OCI-LY1 (cell line): ENCODE measurements around the gene PCBP3.

Experiments
- H2AFZ ChIP-seq: fragments of 200-600 bp; sonication (generic), shearing (Covaris generic); 2 replicates; pipeline ENCODE4 v1.6.0; 2014; ENCODE audit warnings: antibody characterized with exemption, mild to moderate bottlenecking, low read length
- H3F3A ChIP-seq: fragments of 200-600 bp; sonication (generic), shearing (Covaris generic); 2 replicates; pipeline ENCODE4 v1.6.0; 2014; ENCODE audit warnings: mild to moderate bottlenecking, antibody characterized with exemption, low read length, moderate library complexity; ENCODE audit not compliant: insufficient read depth
- H3K27ac ChIP-seq: fragments of 200-600 bp; sonication (generic); 2 replicates; pipeline ENCODE4 v1.5.1; 2014; ENCODE audit warnings: low read length, mixed run types, mild to moderate bottlenecking, low read depth; ENCODE audit not compliant: poor library complexity, severe bottlenecking
- H3K27me3 ChIP-seq: fragments of 200-600 bp; sonication (generic); 2 replicates; pipeline ENCODE4 v1.6.0; 2014; ENCODE audit warnings: antibody characterized with exemption, mild to moderate bottlenecking, low read length, moderate library complexity; ENCODE audit not compliant: insufficient read depth
- H3K36me3 ChIP-seq: fragments of 200-600 bp; sonication (generic); 2 replicates; pipeline ENCODE4 v1.6.1; 2014; ENCODE audit warnings: mild to moderate bottlenecking, antibody characterized with exemption, low read length, moderate library complexity, mixed read lengths; ENCODE audit not compliant: insufficient read depth
- H3K4me1 ChIP-seq: fragments of 200-600 bp; sonication (generic); 2 replicates; pipeline ENCODE4 v1.5.1; 2014; ENCODE audit warnings: mild to moderate bottlenecking, low read length, moderate library complexity; ENCODE audit not compliant: insufficient read depth, severe bottlenecking
- H3K4me2 ChIP-seq: fragments of 200-600 bp; sonication (generic), shearing (Covaris generic); 2 replicates; pipeline ENCODE4 v1.6.1; 2014; ENCODE audit warnings: low read length
- H3K4me3 ChIP-seq: fragments of 200-600 bp; sonication (generic); 2 replicates; pipeline ENCODE4 v1.5.1; 2014; ENCODE audit warnings: low read length, low read depth, mild to moderate bottlenecking, mixed read lengths; ENCODE audit not compliant: poor library complexity, severe bottlenecking
- H3K79me2 ChIP-seq: fragments of 200-600 bp; shearing (Covaris generic); 2 replicates; pipeline ENCODE4 v1.6.1; 2016; ENCODE audit warnings: mixed run types, low read length, mixed read lengths; ENCODE audit not compliant: insufficient read depth
- H3K9ac ChIP-seq: fragments of 200-600 bp; sonication (generic), shearing (Covaris generic); 2 replicates; pipeline ENCODE4 v1.6.1; 2014; ENCODE audit warnings: mild to moderate bottlenecking, low read length, mixed read lengths
- H3K9me2 ChIP-seq: fragments of 200-600 bp; sonication (generic), shearing (Covaris generic); 2 replicates; pipeline ENCODE4 v1.6.1; 2014; ENCODE audit warnings: low read depth, mild to moderate bottlenecking, low read length, mixed read lengths
- H3K9me3 ChIP-seq: fragments of 200-600 bp; shearing (Covaris generic); 2 replicates; pipeline ENCODE4 v1.6.1; 2014; ENCODE audit warnings: low read length, mixed read lengths
- H4K20me1 ChIP-seq: fragments of 200-600 bp; sonication (generic), shearing (Covaris generic); 2 replicates; pipeline ENCODE4 v1.6.0; 2016; ENCODE audit warnings: mild to moderate bottlenecking, low read length; ENCODE audit not compliant: insufficient read depth
- EZH2 ChIP-seq: fragments of 200-600 bp; sonication (generic), shearing (Covaris generic); IDR thresholded peaks from 2 replicates; pipeline ENCODE4 v1.8.0; 2017; ENCODE audit warnings: borderline replicate concordance, mixed run types, mild to moderate bottlenecking, antibody characterized with exemption, low read length, moderate library complexity, mixed read lengths
- TF ChIP-seq, protein P1 (sequence below): fragments of 200-600 bp; sonication (generic), shearing (Covaris generic); IDR thresholded peaks from 2 replicates; pipeline ENCODE4 v1.5.1; 2017; ENCODE audit warnings: mild to moderate bottlenecking, antibody characterized with exemption, low read length, moderate library complexity, mixed read lengths

The PCBP3 gene

DNA sequence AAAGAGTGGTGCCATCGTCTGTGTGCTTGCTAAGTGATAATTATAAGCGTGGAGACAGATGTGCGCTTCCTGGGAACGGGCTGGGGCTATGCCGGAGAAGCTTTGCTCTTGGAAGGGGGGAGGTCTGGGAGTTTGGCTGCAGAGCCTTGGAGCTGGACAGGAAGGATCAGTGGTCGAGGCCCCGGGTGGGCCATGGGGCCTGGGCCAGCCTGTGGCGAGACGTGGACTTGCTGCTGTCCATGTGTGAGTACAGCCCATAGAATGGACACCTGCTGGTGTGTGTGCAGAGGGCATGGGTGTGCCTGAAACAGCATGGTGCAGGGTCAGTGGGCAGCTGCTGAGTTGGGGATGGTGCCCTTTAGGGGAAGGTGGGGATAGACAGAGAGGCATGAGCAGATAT lies 121.3 kb downstream of the PCBP3 start:
- Histone ChIP-seq H3K27ac (no peak overlapping the region), H3K79me2 (no peaks in the 10 kb centered on the region), H4K20me1 (no peaks in the 10 kb centered on the region), H3K9ac (no peak overlapping the region), H3K4me3 (no peak overlapping the region), H2AFZ (no peak overlapping the region), H3K4me1 (no peaks in the 10 kb centered on the region), H3K9me2 (no peaks in the 10 kb centered on the region), H3K9me3 (no peaks in the 10 kb centered on the region), H3K36me3 (no peaks in the 10 kb centered on the region), H3K27me3 (0 out of 2 replicates have a peak, but pooled peaks cover 3% of the 10 kb centered on the region), H3K4me2 (no peak overlapping the region), H3F3A (no peaks in the 10 kb centered on the region)
- TF ChIP-seq, protein P1, sequence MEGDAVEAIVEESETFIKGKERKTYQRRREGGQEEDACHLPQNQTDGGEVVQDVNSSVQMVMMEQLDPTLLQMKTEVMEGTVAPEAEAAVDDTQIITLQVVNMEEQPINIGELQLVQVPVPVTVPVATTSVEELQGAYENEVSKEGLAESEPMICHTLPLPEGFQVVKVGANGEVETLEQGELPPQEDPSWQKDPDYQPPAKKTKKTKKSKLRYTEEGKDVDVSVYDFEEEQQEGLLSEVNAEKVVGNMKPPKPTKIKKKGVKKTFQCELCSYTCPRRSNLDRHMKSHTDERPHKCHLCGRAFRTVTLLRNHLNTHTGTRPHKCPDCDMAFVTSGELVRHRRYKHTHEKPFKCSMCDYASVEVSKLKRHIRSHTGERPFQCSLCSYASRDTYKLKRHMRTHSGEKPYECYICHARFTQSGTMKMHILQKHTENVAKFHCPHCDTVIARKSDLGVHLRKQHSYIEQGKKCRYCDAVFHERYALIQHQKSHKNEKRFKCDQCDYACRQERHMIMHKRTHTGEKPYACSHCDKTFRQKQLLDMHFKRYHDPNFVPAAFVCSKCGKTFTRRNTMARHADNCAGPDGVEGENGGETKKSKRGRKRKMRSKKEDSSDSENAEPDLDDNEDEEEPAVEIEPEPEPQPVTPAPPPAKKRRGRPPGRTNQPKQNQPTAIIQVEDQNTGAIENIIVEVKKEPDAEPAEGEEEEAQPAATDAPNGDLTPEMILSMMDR = no peak
- TF ChIP-seq EZH2 = no peak

- Histone ChIP-seq H3K79me2 (no peaks in the 10 kb centered on the region), H3K9me2 (no peaks in the 10 kb centered on the region), H3K4me1 (no peaks in the 10 kb centered on the region), H3K36me3 (no peaks in the 10 kb centered on the region), H3F3A (no peaks in the 10 kb centered on the region), H3K4me3 (no peak overlapping the region), H2AFZ (no peak overlapping the region), H3K9ac (no peak overlapping the region), H4K20me1 (no peaks in the 10 kb centered on the region), H3K9me3 (no peaks in the 10 kb centered on the region), H3K4me2 (no peak overlapping the region), H3K27ac (no peak overlapping the region), H3K27me3 (0 out of 2 replicates have a peak, but pooled peaks cover 3% of the 10 kb centered on the region)
- TF ChIP-seq, protein P1 = no peak
- no peak for TF ChIP-seq EZH2
These were observed 121.8 kb downstream of the PCBP3 start for GRCh38 chr21:45765375-45765774.

DNA sequence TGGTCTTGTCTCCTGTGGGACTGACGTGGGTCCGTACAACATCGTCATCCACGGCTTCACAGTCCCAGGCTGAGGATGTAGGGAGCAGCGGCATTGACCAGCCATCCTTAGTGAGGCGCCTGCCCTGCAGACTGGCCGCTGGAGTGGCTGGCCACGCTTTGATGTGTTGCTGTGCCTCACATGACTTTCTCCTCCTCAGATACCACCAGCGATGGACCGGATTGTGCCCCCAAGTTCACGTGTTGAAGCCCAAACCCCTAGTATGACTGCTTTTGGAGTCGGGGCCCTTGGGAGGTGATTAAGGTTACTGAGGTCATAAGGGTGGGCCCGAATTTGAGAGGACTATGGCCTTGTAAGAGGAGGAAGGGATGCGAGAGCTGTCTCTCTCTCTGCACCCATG lies 122.5 kb downstream of the PCBP3 start:
- Histone ChIP-seq H2AFZ (no peak overlapping the region), H3F3A (no peaks in the 10 kb centered on the region), H3K9ac (no peak overlapping the region), H4K20me1 (no peaks in the 10 kb centered on the region), H3K9me3 (no peaks in the 10 kb centered on the region), H3K4me2 (no peak overlapping the region), H3K36me3 (no peaks in the 10 kb centered on the region), H3K9me2 (no peaks in the 10 kb centered on the region), H3K27me3 (0 out of 2 replicates have a peak, but pooled peaks cover 3% of the 10 kb centered on the region), H3K4me1 (no peaks in the 10 kb centered on the region), H3K27ac (no peak overlapping the region), H3K79me2 (no peaks in the 10 kb centered on the region), H3K4me3 (no peak overlapping the region)
- no peak for TF ChIP-seq EZH2
- TF ChIP-seq, protein P1 = no peak
